Measurements from ENCODE around the gene MYL6.
"Not testable (repeated sequence)": the region's sequence is repeated elsewhere in the genome, so short reads cannot be mapped to it uniquely, and the experiment has no call there.

The MYL6 gene

DNA sequence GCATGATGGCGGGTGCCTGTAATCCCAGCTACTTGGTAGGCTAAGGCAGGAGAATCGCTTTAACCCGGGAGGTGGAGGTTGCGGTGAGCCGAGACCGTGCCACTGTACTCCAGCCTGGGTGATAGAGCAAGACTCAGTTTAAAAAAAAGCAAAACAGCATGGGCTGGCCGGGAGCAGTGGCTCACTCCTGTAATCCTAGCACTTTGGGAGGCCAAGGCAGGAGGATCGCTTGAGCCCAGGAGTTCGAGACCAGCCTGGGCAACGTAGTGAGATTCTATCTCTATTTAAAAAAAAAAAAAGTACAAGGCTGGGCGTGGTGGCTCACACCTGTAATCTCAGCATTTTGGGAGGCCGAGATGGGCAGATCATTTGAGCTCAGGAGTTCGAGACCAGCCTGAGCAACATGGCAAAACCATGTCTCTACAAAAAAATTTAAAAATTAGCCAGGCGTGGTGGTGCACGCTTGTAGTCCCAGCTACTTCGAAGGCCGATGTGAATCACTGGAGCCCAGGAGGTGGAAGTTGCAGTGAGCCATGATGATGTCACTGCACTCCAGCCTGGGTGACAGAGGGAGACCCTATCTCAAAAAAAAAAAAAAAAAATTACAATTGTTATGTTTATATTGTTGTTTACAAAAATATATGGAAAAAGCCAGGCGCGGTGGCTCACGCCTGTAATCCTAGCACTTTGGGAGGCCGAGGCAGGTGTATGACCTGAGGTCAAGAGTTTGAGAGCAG is 1.5 kb upstream of the MYL6 start:
- not testable (repeated sequence) for DNase-seq (ENCODE audit: low read depth in 3 of 3)

DNA sequence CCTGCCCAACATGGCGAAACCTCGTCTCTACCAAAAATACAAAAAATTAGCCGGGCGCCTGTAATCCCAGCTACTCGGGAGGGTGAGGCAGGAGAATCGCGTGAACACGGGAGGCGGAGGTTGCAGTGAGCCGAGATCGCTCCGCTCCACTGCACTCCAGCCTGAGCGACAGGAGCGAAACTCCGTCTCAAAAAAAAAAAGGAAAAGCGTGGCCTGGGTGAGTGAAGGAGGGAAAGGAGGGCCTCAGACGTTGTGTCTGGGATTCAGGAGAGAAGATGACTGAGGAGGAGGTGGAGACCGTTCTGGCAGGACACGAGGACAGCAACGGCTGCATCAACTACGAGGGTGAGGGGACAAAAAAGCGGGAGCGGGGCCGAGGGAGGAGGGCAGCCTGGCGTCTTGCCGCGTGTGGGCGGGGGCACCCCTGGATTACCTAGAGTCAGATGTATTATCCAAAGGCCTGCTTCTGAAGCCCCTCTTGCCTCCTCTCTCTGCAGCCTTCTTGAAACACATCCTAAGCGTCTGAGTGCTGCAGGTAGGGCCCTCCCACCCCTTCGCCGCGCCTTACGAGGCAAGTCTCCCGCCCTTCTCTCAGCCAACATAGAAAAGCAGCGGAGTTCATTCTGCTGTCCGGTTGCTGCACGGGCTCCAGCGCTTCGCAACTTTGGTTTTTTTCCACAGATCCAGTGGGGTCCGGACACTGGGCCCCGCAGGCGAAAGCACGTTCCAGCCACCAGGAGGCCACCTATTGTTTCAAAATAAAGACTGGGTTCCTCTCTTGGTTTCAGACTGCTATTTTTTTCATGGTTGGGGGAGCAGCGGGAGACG is 744 bp upstream of the MYL6 start:
- DNase-seq (ENCODE audit: low read depth in 3 of 3): peak; percentile 15 to 30 (median 18)

DNA sequence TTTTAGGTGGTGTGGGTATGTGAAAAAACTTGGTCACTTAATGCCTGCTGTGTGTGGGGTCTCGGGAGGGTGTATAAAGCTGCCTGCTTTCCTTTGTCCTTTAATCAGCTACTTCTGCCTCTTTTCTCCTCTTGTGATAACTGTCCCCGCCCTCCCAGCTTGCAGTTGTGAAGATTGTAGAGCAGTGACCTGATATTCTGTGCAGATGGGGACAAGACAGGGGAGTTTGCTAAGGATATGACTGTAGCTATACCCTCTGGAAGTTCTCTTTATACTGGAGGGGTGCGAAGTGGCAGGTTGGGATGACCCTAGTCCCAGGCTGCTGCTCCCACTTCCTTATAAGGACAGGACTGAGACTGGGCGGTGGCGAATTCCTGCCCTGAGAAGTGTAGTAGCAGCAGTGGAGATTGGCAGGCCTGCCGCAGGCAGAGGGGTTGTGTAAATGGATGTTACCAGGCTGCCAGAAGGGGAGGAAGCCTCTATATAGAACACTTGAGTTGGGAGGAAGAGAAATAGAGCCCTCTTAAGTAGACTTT is 835 bp downstream of the MYL6 start:
- peak in 1 of 3 experiments; percentile 28 for DNase-seq (ENCODE audit: low read depth in 3 of 3)

DNA sequence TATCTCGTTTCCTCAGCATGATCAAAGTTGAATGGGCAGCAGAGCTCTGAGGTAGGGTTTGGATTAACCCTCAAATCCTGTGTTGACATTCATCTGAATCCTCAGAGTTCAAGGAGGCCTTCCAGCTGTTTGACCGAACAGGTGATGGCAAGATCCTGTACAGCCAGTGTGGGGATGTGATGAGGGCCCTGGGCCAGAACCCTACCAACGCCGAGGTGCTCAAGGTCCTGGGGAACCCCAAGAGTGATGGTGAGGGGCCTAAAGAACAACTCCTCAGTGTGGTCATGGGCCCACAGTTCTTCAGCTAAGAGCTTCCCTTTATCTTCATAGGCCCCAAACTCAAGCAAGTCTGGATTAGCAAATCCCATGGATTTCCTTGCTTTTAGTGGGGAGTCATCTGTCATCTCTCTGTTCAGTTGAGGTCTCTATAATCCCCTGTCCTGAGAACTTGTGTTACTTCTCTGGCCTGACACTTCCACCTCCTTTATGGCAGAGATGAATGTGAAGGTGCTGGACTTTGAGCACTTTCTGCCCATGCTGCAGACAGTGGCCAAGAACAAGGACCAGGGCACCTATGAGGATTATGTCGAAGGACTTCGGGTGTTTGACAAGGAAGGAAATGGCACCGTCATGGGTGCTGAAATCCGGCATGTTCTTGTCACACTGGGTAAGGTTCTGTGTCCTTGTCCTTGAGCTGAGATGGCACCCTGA is 1.5 kb downstream of the MYL6 start:
- no peak for DNase-seq (ENCODE audit: low read depth in 3 of 3)

DNA sequence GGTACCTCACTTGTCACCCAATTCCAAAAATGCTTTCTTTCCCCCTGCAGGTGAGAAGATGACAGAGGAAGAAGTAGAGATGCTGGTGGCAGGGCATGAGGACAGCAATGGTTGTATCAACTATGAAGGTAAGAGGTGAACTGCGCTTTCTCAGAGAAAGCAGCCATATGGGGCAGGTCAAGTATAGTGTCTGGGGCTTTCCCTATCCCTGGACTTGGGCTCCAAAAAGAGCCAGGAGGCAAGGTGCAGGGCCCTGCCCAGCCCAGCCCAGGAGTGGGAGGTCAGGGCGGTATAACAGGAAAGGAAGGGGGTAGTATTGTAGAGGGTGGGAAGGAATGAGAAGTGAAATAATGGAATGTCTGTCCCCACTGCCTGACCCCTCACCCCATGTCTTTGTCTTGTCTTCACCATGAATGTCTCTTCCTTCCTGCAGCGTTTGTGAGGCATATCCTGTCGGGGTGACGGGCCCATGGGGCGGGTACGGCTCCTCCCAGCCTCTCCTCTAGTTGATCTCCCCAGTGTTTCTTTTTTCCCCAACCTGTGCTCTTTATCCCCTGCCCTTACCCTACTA is 2.1 kb downstream of the MYL6 start:
- peak; percentile 24 to 27 (median 25) for DNase-seq (ENCODE audit: low read depth in 3 of 3)

DNA sequence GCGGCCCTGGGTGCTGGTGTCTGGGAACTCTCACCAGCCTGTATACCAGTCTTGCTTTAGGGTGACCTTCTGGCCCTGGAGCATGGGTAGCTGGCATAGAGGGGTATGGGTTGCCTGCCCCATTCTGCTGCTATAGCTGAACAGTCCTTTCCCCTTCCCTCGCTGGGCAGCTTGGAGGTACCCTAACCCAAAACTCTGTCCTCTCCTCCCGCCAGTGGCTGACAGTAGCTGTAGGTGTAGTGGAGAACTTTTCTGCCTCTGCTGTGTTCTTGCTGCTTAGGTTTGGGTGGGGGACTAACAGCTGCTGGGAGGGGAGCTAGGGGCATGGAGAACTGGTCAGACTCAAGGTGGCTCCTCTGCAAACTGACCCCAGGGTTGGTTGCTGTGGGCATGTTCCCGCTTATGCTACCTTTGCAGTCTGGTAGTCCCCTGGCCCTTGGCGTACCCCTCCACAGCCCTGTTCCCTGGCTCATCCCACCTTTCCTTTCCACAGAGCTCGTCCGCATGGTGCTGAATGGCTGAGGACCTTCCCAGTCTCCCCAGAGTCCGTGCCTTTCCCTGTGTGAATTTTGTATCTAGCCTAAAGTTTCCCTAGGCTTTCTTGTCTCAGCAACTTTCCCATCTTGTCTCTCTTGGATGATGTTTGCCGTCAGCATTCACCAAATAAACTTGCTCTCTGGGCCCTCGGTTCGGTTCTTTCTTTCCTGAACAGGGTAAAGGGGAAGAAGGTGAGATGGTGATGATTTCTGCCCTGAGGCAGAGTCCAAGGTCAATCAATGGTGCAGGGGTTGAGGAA is 2.9 kb downstream of the MYL6 start:
- no peak for DNase-seq (ENCODE audit: low read depth in 3 of 3)

DNA sequence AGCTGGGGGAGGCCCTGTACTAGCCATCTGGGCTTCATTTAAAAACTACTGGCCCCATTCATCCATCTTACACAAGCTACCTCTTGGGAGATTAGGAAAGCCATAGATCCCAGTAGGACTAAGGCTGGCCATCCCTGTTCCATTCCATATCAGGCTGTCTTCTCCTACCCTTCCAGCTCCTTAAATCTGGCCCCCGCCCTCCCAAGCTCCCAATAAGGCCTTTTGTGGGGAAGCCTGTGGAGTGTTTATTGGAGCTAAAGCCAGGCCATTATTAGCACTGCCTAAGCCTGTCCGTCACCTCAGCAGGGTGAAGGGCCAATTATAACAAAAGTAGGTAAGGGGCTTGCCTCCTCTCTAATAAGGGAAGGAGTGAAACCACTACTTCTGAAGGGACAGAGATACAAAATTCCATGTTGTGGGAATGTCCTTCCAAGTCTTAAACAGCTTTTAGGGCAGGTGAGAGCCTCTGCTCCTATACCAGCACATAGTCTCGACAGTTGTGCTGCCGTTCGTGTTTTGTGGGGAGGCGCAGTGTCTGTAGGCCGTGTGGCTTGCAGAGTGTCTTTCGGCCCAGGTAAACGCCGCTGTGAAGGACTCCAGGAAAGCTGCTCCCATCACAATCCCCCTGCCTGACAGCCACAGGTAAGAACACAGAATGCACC is 3.7 kb downstream of the MYL6 start:
- no peak for DNase-seq (ENCODE audit: low read depth in 3 of 3)

DNA sequence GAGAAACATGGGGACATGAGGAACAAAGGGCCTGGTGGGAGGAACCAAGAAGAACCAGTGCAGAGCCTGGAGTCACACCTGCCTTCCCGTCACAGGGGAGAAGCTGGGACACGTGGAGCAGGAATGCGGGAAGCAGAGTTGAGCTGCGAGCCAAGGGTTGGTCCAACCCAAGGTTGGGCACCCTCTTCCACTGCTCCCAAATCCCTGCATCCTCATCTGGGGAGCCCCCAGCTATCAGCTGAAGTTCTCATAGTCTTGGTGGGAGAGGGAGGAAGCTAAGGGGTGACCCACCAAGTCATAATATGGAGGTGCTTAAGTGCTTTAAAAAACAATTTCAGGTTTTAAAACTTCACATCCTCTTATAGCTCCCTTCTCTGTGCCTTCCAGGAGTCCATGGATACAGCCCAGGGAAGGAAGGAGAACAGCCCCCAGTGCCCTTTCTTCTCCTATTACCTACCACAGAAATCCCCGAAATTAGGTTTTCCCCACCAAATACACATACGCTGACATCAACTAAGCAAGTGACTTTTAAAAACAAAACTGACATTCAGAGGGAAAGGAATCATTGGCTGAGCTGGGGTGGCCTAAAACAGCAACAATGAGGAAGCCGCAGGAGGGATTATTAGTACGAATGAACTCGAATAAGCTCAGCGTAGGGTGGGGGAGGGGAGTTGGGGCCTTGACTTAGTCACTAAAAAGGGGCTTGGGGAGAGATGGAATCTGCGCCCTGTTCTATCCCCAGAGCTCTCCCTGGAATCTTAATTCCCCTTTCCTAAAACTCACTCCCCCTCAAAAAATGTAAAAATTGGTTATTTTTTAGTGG is 4.5 kb downstream of the MYL6 start:
- DNase-seq (ENCODE audit: low read depth in 3 of 3): no peak

DNA sequence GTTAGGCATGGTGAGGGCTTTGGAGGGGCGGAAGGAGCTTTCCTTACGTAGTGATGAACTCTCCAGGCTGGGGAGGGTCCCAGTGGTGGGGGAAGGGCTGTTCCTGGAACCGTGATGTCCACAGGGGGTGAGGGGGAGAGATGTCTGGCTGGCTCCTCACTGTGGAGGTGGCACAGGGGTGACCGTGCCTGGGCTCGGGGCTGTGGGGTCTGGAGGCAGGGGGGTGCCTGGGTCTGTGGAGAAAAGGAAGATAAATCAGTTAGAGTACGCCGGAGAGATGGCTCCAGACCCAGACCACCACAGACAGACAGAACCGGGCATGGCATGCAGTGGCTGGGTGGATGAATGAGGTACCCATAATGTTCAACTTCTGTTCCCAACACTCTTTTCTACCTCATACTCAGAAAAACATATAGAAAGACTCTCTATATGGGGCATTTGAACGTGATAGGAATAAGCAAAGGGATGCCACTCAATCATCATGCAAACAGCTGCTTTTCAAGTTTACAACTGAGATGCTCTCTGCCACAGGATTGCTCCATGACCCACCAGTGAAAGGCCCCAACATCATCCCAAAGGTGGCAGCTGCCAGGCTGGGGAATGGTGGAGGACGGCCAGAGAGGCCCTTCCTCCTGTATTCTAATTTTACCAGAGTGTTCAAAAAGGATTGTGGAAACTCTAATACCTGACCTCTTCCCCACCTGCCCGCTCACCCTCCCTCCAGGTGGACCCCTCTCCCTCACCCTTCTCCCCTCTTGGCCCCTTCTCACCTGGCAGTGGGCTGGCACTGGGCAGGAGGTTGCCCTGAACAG is 5.6 kb downstream of the MYL6 start:
- no peak for DNase-seq (ENCODE audit: low read depth in 3 of 3)

DNA sequence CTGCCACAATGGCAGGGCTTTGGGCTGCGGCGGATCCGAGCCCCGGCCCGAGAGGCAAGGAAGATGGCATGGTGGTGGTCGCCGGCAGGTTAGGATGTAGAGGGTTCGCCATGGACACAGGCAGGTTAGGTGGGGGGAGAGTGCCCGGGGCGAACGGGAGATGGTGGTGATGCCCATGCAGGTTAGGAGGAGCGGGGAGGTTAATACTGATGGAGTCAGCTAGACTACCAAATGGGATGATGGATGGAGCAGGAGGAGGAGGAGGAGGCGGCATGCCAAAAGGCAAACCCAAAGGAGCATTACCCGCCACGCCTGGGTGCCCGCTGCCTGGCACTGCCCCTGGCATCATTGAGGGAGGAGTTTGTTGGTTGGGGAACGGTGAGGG is 6.2 kb downstream of the MYL6 start:
- DNase-seq (ENCODE audit: low read depth in 3 of 3): no peak

DNA sequence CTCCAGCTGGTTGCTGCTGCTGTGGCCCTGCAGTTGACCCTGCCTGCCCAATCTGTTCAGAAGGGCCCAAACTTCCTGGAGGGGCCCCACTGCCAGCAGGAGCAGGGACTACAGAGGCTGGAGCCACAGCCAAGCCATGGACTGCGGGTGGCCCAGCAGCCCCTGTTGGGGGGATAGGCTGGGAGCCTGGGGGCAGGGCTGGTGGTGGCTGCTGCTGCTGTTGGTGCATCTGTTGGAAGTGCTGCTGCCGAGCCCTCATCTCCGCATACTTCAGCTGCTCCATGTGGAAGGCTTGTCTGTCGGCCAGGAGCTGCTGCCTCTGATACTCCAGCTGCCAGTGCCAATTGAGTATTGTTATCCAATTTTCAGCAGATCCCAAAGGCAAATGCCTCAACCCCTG is 7.2 kb downstream of the MYL6 start:
- no peak for DNase-seq (ENCODE audit: low read depth in 3 of 3)

DNA sequence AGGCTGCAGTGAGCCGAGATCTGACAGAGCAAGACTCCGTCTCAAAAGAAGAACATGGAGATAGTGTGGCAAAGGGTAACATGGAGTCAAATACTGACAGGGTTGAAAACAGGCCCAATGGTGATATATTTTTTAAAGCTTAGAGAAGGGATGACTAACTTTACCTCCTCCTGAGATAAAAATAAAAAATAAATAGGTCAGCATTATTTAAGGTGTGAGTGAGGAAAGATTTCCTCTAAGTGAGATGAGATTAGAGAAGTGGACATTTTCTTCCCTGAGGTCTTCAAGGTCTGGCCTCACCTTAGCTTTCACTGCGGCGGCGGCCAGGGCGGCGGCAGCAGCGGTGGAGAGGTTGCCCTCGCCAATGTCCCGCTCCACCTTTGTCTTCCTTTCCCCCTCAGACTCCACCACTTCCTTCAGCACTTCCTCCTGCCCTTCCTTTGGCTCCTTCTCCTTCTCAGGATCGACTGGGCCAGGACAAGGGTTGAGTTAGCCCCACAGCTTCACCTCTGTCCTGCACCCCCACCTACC is 11.1 kb downstream of the MYL6 start:
- DNase-seq (ENCODE audit: low read depth in 3 of 3): no peak

DNA sequence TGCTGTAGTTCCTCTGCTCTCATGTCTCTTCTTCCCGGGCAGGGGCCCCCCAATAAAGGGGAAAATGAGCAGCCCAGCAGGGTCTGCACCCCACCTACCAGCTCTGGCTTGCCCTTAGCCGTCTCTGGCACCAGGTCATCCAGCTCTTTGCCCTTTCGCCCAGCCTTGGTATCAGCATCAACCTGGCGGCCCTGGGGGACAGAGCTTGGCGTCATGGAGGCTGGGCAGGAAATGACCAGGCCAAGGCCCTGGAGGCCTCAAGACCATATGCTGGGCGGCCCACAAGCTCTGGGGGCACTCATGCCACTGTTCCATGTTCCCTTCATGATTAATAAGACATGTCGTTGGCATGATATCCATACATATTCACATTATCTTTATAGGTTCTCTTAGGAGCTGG is 14.7 kb downstream of the MYL6 start:
- DNase-seq (ENCODE audit: low read depth in 3 of 3): no peak

DNA sequence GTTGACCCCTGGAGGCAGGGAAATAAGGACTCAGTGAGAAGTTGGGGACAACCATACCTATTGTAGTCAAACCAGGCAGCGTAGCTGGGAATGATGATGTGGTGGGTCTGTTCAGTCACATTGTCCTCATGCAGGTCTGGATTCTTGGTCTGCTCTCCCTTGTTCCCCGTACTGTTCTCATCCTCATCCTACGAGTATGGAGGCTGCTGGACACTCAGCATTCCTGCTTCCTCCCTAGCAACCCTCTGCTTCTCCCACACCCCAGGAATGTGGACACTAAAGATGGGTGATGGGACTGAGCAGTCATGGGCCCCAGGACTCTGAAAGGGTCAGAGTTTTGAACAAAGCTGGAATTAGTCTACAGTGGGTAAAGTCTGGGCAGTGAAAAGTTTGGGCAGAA is 20.2 kb downstream of the MYL6 start:
- DNase-seq (ENCODE audit: low read depth in 3 of 3): no peak

DNA sequence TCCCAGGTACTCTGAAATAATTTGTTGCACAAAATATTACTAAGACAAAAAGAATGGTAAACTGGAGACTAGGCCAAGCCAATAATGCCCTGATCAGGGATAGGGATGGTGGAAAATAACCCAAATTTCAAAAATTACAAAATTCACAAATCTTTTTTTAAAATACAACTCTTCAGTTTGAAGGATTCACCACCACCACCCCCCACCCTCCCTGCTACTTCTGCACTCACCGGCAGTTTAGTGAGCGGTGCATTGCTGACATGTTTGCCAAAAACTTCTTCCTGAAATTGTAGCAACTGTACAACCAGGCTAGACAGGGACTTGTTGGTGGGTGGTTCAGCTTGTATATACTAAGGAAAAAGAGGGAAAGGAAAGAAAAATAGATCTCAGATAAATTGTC is 28.8 kb downstream of the MYL6 start:
- no peak for DNase-seq (ENCODE audit: low read depth in 3 of 3)

DNA sequence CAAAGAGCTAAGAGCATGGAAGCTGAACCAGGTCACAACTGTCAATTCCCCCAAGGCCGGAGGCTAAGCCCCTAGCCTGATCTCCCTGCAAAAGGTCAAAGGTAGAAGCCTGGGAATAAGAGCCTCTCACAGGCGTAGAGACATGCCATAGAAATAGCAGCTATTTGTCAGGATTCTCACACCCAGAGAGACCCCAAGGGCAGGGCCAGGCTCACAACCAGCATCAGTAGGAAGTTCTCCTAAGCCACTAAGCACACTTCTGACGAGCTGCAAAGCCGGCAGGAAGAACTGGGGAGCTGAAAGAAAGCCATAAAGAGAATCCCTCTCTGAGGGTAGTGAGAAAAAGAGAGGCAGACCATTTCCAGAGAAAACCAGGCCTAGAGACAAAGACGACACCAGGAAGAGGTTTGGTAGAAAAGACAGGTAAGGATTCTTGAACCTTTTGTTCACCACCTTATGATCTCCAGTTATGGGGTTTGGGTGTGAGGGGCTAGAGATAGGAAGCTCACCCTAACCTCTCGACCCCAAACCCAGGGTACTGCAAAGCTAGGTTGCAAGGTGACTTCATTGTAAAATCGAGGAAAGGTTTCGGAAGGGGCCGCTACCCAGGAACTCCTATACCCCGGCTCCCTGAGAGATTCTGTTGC is 30.1 kb downstream of the MYL6 start:
- no peak for DNase-seq (ENCODE audit: low read depth in 3 of 3)

DNA sequence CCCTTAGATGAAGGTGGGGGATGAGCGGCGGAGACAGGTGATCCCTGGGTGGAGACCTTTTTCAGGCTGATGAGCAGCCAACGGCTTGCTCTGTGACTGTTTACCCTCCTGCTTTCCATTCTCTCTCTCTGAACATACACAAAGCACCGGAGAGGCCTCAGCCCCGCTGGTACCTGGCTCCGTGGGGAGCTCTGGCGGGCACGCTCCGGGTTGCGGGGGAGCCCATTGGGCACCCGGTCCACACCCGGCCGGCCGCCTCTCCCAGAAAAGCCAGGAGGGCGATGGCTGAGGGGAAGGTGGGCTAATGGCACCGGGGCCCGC is 30.6 kb downstream of the MYL6 start:
- no peak for DNase-seq (ENCODE audit: low read depth in 3 of 3)

Measured in stimulated activated CD4-positive, alpha-beta T cell treated with anti-CD3 and anti-CD28 coated beads, TNF-alpha, amount 100 ng/mL, for 4 hours (primary cell).